ENCODE data around the gene CNTNAP2.

DNA sequence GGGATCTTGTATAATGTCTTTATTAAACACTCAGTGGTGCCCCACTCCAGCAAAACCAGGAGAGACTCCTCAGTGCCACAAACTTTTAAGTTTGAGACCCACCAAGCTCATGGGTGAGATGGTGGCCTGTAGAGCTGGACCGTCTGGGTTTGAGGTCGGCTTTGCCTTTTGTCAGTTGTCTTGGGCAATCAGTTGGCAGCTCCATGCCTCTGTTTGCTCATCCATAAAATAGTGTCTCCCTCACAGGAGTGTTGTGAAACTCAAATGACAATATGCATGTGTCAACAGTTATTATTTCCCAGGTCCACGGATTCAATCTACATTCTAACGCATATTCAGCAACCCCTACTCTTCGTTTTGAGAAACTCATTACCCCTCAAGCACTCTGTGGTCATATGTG, 2106.1 kb downstream of the CNTNAP2 start:
- TF ChIP-seq KLF1 (tag by site-specific recombination; IDR thresholded peaks at IDR 0.05), result no peak
- no peak for TF ChIP-seq ZSCAN16 (tag by site-specific recombination; IDR thresholded peaks at IDR 0.05)
